ENCODE measurements around the gene SMURF2.
A peak's percentile ranks its signal among the peaks of the same experiment; 100 is the strongest.

SMURF2 gene

DNA sequence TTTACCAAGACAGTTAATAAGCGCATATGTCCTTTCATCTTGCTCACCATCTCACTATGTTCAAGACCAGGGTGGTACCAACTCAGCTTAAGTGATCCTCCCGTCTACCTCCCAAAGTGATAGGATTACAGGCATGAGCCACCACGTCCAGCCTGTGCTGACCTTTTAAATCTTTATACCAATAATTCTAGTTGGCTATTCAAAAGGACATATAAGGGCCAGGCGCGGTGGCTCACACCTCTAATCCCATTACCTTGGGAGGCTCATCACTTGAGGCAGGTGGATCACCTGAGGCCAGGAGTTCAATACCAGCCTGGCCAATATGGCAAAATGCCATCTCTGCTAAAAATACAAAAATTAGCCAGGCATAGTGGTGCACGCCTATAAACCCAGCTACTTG, 152.9 kb downstream of the SMURF2 start:
- Mint-ChIP-seq H3K36me3 (peaks cover 60% of the 10 kb centered on the region), H3K4me3 (no peak overlapping the region), H3K4me1 (peaks cover 43% of the 10 kb centered on the region), H3K9me3 (no peaks in the 10 kb centered on the region), H3K27ac (no peak overlapping the region), H3K27me3 (peaks cover 9% of the 10 kb centered on the region)
- DNase-seq: no peak
- CTCF ChIA-PET: interaction anchor here (2.5 kb wide), 1 partner anchor 89 kb away, joined by 10 read pairs; no protein-coding TSS in a partner anchor

DNA sequence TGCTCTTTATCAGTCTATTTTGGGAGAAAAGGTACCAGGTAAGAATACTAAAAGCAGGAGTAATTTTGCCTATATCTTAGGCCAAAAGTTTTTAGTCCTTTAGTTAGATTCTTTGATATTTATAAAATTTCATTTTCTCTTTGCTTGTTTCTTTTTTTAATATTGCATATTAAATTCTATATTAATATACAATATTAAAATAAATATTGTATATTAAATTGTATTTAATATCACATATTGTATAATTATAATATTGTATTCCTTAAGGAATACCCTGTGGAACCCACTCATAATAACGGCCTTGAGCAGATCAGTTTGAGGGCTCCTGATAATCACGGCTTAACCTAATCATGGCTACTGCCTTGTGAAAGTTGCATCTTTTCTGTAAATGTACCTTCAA, 153.4 kb downstream of the SMURF2 start:
- Mint-ChIP-seq H3K36me3 (peaks cover 60% of the 10 kb centered on the region), H3K4me1 (peaks cover 48% of the 10 kb centered on the region), H3K27ac (no peak overlapping the region), H3K4me3 (peak overlapping the region; percentile 95), H3K27me3 (peaks cover 9% of the 10 kb centered on the region), H3K9me3 (no peaks in the 10 kb centered on the region)
- CTCF ChIA-PET: interaction anchor here (2.5 kb wide), 1 partner anchor 89 kb away, joined by 10 read pairs; no protein-coding TSS in a partner anchor
- no peak for DNase-seq

GRCh38 chr17:64507413-64507782, 154.7 kb downstream of the SMURF2 start:
- peaks cover 65% of the 10 kb centered on the region for H3K36me3 Mint-ChIP-seq
- peaks cover 60% of the 10 kb centered on the region for H3K4me1 Mint-ChIP-seq

DNA sequence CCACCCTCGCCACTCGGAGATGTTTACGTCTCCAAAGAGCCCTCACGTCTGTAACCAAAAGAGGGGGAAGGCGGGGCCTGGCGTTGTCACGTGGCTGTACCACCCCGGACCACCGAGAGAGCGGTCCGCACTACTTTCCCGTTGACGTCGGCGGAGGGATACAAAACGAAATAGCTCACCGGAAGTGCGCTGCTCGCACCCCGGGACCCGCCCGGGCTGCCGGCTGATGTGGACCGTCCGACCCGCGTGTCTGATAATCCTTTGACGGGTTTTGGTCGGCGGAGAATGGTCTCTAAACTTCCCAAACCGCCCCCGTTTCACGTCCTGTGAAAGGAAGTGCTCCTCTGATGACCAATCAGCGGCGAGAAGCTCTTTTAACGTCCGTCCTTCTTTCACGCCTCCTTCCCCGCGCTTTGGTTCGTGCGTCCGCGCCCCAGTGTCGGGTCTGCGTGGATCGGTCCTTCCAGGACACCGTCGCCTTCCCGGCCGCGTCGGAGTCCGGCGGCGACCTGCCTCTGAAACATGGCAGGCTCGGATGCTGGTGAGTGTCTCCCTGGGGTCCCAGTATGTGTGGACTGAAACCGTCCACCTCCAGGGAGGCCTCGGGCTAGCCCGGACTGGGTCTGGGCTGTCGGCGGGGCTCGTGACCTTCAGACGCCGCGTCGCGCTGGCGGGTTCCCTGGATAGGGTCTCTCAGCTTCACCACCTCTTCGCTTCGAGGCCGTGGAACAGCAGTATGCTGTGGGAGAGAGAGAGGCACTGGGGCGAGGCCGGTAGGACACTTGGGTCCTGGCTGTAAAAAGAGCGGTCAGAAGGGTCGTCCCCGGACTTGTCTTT, 155.3 kb downstream of the SMURF2 start, which contains the start of gene CEP95:
TSS of gene CEP95 (plus strand) at position 402 of the 837 bp plus-strand sequence. CDS start at position 523, 121 bp downstream.
- Mint-ChIP-seq H3K27me3 (peaks cover 9% of the 10 kb centered on the region), H3K27ac (peak within 1 kb of the TSS; percentile 100), H3K4me3 (peak within 1 kb of the TSS; percentile 95), H3K36me3 (peaks cover 67% of the 10 kb centered on the region), H3K9me3 (no peaks in the 10 kb centered on the region), H3K4me1 (peaks cover 63% of the 10 kb centered on the region)
- DNase-seq: peak; percentile 97
- CTCF ChIA-PET: interaction anchor here (0.6 to 4.6 kb wide), 6 partner anchors 11 to 89 kb away, joined by 3 to 27 read pairs (median 4); partner anchors contain the start of gene POLG2

More at GRCh38 chr17:64507413-64507782, 154.7 kb downstream of the SMURF2 start:
- Mint-ChIP-seq H3K9me3 (no peaks in the 10 kb centered on the region), H3K4me3 (peak overlapping the region; percentile 95), H3K27ac (peak overlapping the region; percentile 100), H3K27me3 (peaks cover 9% of the 10 kb centered on the region)
- CTCF ChIA-PET: interaction anchor here (0.8 to 4.6 kb wide), 4 partner anchors 11 to 142 kb away, joined by 4 to 27 read pairs (median 14); partner anchors contain the start of gene POLG2
- peak; percentile 59 for DNase-seq

GRCh38 chr17:64506201-64506575, 155.9 kb downstream of the SMURF2 start, which contains the start of gene DDX5:
DDX5 (minus strand) TSS chr17:64506289; CDS start chr17:64506119, 170 bp downstream.
- peaks cover 64% of the 10 kb centered on the region for H3K4me1 Mint-ChIP-seq
- CTCF ChIA-PET: interaction anchor here (0.6 to 4.6 kb wide), 8 partner anchors 10 to 143 kb away, joined by 3 to 27 read pairs (median 5); partner anchors contain the start of gene POLG2
- peaks cover 9% of the 10 kb centered on the region for H3K27me3 Mint-ChIP-seq
- peak within 1 kb of the TSS; percentile 100 for H3K27ac Mint-ChIP-seq
- H3K9me3 Mint-ChIP-seq: no peaks in the 10 kb centered on the region
- peak within 1 kb of the TSS; percentile 95 for H3K4me3 Mint-ChIP-seq
- peak; percentile 99 for DNase-seq
- H3K36me3 Mint-ChIP-seq: peaks cover 68% of the 10 kb centered on the region

DNA sequence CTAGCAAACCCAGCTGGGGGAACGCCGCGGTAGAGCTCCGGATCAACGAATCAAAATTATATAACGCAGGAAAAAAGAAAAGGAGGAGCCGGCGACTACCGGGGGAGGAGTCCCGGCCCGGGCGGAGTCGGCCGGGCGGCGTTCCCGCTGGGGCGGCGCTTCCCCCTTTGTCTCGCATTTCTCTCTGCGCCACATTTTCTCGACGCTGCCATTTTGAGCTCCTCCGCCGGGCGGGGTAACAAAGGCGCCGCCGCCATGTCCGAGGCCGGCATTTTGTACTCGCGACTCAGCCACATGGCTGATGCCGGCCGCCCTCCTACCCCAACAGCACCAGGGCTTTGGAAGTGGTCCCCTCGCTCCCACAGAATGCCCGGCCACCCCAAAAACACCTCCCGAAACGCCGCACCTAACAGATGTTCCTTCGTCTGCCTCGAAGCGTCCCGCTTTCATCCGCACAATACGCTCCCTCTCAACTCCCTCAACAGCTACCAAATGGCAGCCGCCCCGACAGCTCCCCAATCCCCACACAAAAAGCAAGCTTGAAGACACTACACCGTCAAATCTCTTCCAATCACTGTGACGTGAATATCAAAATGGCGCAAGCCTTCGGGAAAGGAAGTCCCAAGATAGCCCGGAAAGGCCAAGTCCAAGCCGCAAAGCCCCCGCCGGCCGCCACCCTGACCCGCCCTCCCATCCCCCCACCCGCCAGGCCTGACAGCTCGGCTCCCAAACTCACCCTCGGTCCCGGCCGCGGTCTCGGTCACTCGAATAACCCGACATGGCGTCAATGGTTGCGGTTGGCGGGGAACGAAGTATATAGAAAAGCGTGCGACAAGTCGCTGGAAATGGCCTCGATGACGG, 156.5 kb downstream of the SMURF2 start:
- H3K36me3 Mint-ChIP-seq: peaks cover 70% of the 10 kb centered on the region
- H3K4me3 Mint-ChIP-seq: peak overlapping the region; percentile 95
- peak overlapping the region; percentile 100 for H3K27ac Mint-ChIP-seq
- H3K4me1 Mint-ChIP-seq: peaks cover 66% of the 10 kb centered on the region
- no peaks in the 10 kb centered on the region for H3K9me3 Mint-ChIP-seq
- peak; percentile 93 for DNase-seq
- H3K27me3 Mint-ChIP-seq: peaks cover 9% of the 10 kb centered on the region
- CTCF ChIA-PET: interaction anchor here (2.1 to 4.6 kb wide), 4 partner anchors 9 to 144 kb away, joined by 6 to 27 read pairs (median 15); partner anchors contain the start of gene POLG2

GRCh38 chr17:64504769-64505339, 157.3 kb downstream of the SMURF2 start:
- CTCF ChIA-PET: interaction anchor here (2.1 to 4.6 kb wide), 4 partner anchors 9 to 144 kb away, joined by 6 to 27 read pairs (median 15); partner anchors contain the start of gene POLG2
- no peak for DNase-seq
- peak overlapping the region; percentile 100 for H3K27ac Mint-ChIP-seq

GRCh38 chr17:64503821-64504768, 158.0 kb downstream of the SMURF2 start:
- Mint-ChIP-seq H3K4me1 (peaks cover 71% of the 10 kb centered on the region), H3K9me3 (no peaks in the 10 kb centered on the region), H3K4me3 (peak overlapping the region; percentile 95), H3K36me3 (peaks cover 77% of the 10 kb centered on the region), H3K27ac (peak overlapping the region; percentile 100), H3K27me3 (peaks cover 9% of the 10 kb centered on the region)
- DNase-seq: no peak
- CTCF ChIA-PET: interaction anchor here (2.1 to 4.6 kb wide), 4 partner anchors 8 to 145 kb away, joined by 6 to 27 read pairs (median 15); partner anchors contain the start of gene POLG2

More at GRCh38 chr17:64504769-64505339, 157.3 kb downstream of the SMURF2 start:
- Mint-ChIP-seq H3K4me1 (peaks cover 70% of the 10 kb centered on the region), H3K36me3 (peaks cover 72% of the 10 kb centered on the region), H3K9me3 (no peaks in the 10 kb centered on the region), H3K27me3 (peaks cover 9% of the 10 kb centered on the region), H3K4me3 (peak overlapping the region; percentile 95)

GRCh38 chr17:64503341-64503740, 158.8 kb downstream of the SMURF2 start:
- Mint-ChIP-seq H3K9me3 (no peaks in the 10 kb centered on the region), H3K4me1 (peaks cover 72% of the 10 kb centered on the region), H3K27me3 (peaks cover 9% of the 10 kb centered on the region), H3K36me3 (peaks cover 77% of the 10 kb centered on the region), H3K27ac (no peak overlapping the region), H3K4me3 (peak overlapping the region; percentile 34)
- no peak for DNase-seq
- CTCF ChIA-PET: interaction anchor here (3.0 kb wide), 1 partner anchor 146 kb away, joined by 6 read pairs; no protein-coding TSS in a partner anchor

- CTCF ChIA-PET: no interaction called here
- Mint-ChIP-seq H3K9me3 (no peaks in the 10 kb centered on the region), H3K27me3 (peaks cover 9% of the 10 kb centered on the region), H3K36me3 (peaks cover 81% of the 10 kb centered on the region), H3K4me1 (peaks cover 73% of the 10 kb centered on the region), H3K4me3 (no peak overlapping the region), H3K27ac (no peak overlapping the region)
- no peak for DNase-seq
Measured at GRCh38 chr17:64502809-64503208, 159.3 kb downstream of the SMURF2 start.

- peak overlapping the region; percentile 2 for H3K27ac Mint-ChIP-seq
- H3K36me3 Mint-ChIP-seq: peaks cover 80% of the 10 kb centered on the region
- CTCF ChIA-PET: interaction anchor here (0.6 to 1.4 kb wide), 3 partner anchors 11 to 103 kb away, joined by 3 to 5 read pairs (median 3); no protein-coding TSS in a partner anchor
- H3K27me3 Mint-ChIP-seq: peaks cover 9% of the 10 kb centered on the region
- H3K9me3 Mint-ChIP-seq: no peaks in the 10 kb centered on the region
- DNase-seq: no peak
- peaks cover 76% of the 10 kb centered on the region for H3K4me1 Mint-ChIP-seq
- no peak overlapping the region for H3K4me3 Mint-ChIP-seq
Measured at GRCh38 chr17:64502021-64502420, 160.1 kb downstream of the SMURF2 start.
